ENCODE results near the gene HDAC9.

- TF ChIP-seq, protein P1, sequence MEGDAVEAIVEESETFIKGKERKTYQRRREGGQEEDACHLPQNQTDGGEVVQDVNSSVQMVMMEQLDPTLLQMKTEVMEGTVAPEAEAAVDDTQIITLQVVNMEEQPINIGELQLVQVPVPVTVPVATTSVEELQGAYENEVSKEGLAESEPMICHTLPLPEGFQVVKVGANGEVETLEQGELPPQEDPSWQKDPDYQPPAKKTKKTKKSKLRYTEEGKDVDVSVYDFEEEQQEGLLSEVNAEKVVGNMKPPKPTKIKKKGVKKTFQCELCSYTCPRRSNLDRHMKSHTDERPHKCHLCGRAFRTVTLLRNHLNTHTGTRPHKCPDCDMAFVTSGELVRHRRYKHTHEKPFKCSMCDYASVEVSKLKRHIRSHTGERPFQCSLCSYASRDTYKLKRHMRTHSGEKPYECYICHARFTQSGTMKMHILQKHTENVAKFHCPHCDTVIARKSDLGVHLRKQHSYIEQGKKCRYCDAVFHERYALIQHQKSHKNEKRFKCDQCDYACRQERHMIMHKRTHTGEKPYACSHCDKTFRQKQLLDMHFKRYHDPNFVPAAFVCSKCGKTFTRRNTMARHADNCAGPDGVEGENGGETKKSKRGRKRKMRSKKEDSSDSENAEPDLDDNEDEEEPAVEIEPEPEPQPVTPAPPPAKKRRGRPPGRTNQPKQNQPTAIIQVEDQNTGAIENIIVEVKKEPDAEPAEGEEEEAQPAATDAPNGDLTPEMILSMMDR (IDR thresholded peaks at IDR 0.05), result no peak
- no peak for TF ChIP-seq POLR2A (IDR thresholded peaks at IDR 0.05)
Observed at GRCh38 chr7:18550574-18550973, 55.0 kb downstream of the HDAC9 start.

All from adrenal gland (tissue), 5 donors.